Sigmoid colon (tissue), 3 donors: ENCODE data around the gene FAM193A.

ENCODE experiments used
- POLR2A ChIP-seq, 2 donors: fragments of 450-650 bp; IDR thresholded peaks; one replicate each; pipeline ENCODE4 v1.6.1; 2016; ENCODE audit warnings: antibody characterized with exemption in 2 of 2, mild to moderate bottlenecking in 2 of 2, moderate library complexity in 2 of 2
- TF ChIP-seq, protein P1 (sequence below), 4 experiments: fragments of 450-650 bp in 3 of 4; fragments of 200-600 bp in 1 of 4; IDR thresholded peaks; one replicate each; pipeline ENCODE4 v1.5.1; 2016 to 2019; ENCODE audit warnings: antibody characterized with exemption in 4 of 4, mild to moderate bottlenecking in 3 of 4, moderate library complexity in 2 of 4

DNA sequence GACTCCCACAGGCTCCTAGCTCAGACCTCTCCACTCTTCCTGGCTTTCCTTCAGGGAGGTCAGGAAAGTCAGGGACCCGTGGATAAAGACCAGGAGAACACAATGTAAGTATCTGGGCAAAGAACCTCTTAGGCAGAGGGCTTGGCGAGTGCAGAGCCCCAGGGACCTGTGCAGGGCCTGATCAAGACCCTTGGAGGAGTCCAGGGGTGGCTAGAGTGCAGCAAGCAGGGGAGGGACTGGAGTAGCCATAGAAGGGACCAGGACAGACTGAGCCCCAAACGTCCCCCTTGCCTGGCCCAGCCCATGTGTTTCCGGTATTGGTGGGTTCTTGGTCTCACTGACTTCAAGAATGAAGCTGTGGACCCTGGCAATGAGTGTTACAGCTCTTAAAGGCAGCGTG lies 225.6 kb downstream of the FAM193A start:
- TF ChIP-seq, protein P1, sequence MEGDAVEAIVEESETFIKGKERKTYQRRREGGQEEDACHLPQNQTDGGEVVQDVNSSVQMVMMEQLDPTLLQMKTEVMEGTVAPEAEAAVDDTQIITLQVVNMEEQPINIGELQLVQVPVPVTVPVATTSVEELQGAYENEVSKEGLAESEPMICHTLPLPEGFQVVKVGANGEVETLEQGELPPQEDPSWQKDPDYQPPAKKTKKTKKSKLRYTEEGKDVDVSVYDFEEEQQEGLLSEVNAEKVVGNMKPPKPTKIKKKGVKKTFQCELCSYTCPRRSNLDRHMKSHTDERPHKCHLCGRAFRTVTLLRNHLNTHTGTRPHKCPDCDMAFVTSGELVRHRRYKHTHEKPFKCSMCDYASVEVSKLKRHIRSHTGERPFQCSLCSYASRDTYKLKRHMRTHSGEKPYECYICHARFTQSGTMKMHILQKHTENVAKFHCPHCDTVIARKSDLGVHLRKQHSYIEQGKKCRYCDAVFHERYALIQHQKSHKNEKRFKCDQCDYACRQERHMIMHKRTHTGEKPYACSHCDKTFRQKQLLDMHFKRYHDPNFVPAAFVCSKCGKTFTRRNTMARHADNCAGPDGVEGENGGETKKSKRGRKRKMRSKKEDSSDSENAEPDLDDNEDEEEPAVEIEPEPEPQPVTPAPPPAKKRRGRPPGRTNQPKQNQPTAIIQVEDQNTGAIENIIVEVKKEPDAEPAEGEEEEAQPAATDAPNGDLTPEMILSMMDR (IDR thresholded peaks at IDR 0.05), result no peak
- TF ChIP-seq POLR2A (IDR thresholded peaks at IDR 0.05), result no peak
